Dermis blood vessel endothelial cell (primary cell): ENCODE measurements around the gene ZNF582. TPM values are rescaled to one million over a fixed set of nuclear protein-coding genes. Genes with fewer than 3 reads are reported as not detected.
A peak's percentile ranks its signal among the peaks of the same experiment; 100 is the strongest.

Experiments used
- DNase-seq: peaks from one replicate; pipeline ENCODE4 v3.0.0; 2010
- total RNA-seq: library from RNA; depleted of rRNA; stranded (reverse); fragments of >200 nt; gene quantifications from 2 replicates; pipeline ENCODE4 v1.2.3, GENCODE V29; 2014

ZNF582 gene
- 2.2 and 2.5 TPM in 2 replicates for total RNA-seq

GRCh38 chr19:56393119-56394012 lies at the start of gene ZNF582:
Gene ZNF582 (minus strand): TSS chr19:56393534. CDS start chr19:56391752, 1,782 bp downstream.
- DNase-seq = peak; percentile 98

GRCh38 chr19:56441206-56441792 lies 48.0 kb upstream of the ZNF582 start:
- DNase-seq = no peak

GRCh38 chr19:56423985-56424353 lies 30.6 kb upstream of the ZNF582 start:
- no peak for DNase-seq

GRCh38 chr19:56423276-56423984 lies 30.1 kb upstream of the ZNF582 start:
- no peak for DNase-seq

GRCh38 chr19:56405062-56405461 lies 11.7 kb upstream of the ZNF582 start:
- no peak for DNase-seq

DNA sequence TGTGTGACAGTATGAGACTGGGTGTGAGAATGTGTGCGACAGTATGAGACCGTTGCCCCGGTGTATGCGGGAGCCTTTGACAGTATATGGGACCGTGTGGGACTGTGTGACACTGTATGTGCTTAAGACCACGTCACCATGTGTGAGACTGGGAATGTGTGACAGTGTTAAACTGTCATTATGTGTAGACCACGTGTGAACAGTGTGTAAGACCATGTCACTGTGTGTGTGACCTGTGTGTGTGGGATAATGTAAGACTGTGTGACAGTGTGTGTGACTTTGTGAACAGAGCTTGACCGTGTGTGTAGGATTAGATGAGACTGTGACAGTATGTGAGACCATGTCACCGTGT lies 11.3 kb upstream of the ZNF582 start:
- no peak for DNase-seq

DNA sequence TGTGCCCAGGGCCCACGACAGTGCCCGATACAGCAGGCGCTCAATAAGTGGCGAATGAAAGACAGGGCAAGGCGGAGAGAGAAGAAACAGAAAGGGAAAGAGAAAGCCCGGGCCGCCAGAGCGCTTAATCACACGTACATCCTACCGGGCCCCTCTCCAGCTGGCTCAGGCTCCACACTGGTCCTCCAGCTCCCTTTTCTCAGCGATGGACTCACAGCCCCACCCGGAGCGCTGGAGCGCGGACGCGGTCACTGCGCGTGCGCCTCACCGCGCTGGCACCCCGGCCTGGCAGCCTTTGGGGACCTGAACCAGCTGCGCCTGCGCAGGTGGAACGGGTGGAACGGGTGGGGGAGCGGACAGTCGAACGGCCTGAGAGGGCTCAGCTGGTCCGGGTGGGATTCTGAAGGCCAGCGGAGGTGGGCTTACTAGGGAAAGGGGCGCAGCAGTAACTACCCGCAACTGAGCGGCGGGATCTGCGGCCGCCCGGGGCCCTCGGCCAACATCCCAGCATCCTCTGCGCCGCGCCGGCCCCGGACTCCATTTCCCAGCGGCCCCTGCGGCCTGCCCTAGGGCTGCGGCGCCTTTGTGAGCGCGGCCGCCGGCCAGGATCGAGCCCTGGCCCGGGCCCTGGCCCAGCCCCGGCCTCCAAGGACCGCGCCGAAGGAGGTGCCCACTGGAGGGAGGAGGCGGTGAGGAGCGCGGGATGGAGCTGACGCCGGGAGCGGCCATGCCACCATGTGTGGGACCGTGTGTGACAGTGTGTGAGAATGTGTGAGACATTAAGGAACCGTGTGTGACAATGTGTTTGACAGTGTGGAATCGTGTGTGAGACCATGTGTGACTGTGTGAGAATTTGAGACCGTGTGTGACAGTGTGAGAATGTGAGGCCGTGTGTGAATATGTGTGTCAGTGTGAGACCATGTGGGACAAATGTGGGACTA lies 10.7 kb upstream of the ZNF582 start, which contains the start of gene ZNF583:
ZNF583 (plus strand) TSS at position 569 of the 941 bp plus-strand sequence. CDS start 2,783 bp downstream, outside the sequence.
- DNase-seq = peak; percentile 97

DNA sequence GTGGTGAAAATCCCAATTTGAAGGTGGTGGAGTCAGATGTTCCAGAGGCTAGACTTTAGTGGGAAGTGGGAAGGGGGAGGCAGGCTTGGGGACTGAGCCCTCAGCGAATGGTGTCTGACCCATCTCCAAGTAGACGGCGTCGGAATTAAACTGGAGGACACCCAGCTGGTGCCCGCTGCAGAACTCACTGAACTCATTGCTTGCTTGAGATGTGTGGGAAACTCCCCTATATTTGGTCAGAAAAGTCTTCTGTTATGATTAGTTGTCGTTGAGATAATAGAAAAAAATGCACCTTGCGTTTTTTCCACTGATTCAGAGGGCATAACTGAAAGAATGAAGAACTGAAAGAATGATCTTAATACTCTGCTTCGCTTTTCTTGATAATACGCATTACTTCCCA lies 9.9 kb upstream of the ZNF582 start:
- DNase-seq = no peak

DNA sequence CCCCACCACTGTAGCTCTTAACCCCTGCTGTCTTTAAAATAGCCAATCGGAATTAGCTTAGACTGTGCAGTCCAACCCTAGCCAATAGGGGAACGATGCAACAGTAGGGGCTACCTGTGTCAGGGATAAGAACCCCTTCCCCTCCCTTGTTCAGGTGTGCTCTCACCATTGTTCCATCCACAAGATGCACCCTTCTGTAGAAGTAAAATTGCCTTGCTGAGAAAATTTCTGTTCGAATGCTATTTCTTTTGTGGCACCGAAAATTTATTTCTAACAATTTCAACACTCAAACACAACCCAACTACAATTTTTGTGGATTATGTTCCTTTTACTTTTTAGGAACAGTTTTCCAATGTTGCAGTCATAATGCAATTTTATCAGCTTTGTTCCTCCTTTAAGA lies 7.2 kb upstream of the ZNF582 start:
- no peak for DNase-seq

DNA sequence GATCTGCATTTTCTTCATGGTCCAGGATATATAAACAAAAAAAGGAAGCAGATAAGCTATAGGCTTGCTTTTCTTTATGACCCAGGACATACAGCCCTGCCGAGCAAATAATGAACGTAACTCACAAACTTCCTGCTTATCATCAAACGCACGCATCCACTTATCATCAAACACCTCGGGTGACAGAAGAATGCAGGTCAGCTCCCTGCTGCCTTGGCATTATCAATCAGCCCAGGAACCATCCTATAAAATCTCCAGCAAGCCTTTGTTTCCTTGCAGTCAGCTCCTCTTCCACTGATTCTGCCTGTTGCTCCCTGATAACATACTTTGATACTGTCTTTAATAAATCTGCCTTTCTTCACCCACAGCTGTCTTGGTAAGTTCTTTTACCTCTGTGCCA lies 5.5 kb upstream of the ZNF582 start:
- DNase-seq = no peak

- DNase-seq = no peak
Measured at GRCh38 chr19:56383826-56384605, 9.3 kb downstream of the ZNF582 start.

DNA sequence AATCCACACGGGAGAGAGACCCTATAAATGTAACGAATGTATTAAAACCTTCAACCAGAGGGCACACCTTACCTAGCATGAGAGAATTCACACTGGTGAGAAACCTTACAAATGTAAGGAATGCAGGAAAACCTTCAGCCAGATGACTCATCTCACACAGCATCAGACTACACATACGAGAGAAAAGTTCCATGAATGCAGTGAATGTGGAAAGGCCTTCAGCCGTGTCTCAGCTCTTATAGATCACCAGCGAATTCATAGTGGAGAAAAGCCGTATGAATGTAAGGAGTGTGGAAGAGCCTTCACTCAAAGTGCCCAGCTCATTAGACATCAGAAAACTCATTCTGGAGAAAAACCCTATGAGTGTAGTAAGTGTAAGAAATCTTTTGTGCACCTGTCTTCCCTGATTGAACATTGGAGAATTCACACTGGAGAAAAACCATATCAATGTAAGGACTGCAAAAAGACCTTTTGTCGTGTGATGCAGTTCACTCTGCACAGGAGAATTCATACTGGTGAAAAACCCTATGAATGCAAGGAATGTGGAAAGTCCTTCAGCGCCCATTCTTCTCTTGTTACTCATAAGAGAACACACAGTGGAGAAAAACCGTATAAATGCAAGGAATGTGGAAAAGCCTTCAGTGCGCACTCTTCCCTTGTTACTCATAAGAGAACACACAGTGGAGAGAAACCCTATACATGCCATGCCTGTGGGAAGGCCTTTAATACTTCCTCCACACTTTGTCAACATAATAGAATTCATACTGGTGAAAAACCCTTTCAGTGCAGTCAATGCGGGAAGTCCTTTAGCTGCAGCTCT lies 16.0 kb downstream of the ZNF582 start:
- no peak for DNase-seq

DNA sequence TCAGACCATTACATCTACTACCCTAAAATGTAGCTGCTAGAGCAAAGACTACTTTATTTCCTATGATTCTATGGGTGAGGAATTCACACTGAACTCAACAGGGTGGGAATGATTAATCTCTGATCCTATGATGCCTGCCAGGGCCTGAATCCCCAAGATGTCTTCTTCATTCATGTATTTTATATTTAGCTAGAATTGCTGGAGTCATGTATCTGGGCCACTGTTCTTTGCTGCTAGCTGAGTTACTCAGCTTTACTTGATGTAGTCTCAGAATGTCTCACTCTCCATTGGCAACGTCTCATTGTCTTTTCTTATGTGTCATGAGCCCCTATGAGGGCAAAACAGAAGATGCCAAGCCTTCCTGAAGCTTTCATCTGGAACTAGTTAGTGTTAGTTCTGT lies 21.1 kb downstream of the ZNF582 start:
- DNase-seq = no peak

DNA sequence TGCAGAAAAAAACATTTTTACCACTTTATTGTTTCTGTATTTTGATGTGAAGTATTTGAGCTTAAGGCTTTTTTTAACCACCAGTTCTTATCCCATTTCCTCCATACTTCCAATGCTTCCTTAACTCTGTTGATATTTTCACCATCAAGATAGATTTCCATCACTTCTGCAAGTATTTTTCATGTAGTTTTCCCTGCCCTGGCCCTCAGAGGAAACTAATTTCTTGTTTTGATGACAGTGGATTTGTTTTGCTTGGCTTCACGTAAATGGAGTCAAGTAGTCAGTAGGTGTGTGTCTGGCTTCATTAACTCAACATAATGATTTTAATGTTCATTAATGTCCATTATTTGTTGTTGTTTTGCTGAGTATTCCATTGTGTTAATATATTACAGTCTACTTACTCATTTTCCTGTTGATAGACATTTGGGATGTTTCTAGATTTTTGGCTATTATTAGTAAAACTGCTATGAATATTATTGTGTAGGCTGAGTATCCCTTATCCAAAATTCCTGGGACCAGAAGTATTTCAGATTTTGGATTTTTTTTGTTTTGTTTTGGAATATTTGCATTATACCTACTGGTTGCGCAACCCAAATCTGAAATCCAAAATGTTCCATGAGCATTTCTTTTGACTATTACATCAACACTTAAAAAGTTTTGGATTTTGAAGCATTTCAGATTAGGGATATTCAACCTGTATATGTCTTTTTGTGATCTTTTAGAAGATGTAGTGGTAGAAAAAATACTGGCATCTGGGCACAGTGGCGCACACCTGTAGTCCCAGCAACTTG lies 23.3 kb downstream of the ZNF582 start:
- peak; percentile 37 for DNase-seq

DNA sequence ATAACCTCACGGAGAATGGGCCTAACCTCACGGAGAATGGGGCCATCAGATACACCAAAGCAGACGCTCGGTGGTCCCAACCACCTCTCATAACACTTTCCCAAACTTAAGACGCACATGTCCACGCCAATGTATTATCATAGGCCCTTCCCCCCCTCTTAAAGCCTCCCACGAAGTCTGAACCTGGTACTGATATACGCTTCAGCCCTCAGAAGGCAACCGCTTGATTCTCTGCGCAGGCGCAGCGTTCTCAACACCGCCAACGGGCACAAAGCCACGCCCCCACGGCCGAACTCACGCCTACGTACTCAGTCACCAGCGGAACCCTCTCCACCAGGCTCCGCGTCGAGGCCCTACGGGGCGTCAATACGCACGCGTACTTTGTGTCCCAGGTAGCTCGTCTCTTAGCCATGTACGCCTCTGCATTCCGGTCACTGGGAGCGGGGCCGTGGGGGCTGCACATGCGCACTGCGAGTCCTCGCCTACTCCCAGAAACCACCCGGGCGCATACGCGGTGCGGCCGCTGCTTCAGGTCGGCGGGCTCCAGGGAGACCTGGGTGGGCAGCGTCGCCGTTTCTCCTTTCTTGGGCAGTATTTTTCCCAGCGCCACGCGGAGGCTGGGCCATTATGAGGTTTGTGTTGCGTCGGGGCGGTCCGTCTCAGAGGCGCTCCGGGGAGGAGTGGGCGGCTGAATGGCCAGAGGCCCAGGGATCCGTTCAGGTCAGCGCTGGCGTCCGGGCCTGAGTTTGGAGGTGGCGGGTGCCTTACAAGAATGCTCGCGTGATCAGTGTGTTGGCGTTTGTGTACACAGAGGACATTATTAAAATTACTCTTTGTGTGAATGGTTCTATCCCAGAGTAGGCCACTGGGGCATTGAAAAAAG lies 25.3 kb downstream of the ZNF582 start:
- DNase-seq = peak; percentile 98

DNA sequence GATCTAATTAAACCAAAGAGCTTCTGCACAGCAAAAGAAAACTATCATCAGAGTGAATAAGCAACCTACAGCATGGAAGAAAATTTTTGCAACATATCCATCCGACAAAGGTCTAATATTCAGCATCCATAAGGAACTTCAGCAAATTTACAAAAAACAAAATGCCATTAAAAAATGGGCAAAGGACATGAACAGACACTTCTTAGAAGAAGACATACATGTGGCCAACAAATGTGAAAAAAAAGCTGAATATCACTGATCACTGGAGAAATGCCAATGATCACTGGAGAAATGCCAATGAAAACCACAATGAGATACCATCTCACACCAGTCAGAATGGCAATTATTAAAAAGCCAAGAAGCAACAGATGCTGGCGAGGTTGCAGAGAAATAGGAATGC lies 32.5 kb downstream of the ZNF582 start:
- DNase-seq = no peak

DNA sequence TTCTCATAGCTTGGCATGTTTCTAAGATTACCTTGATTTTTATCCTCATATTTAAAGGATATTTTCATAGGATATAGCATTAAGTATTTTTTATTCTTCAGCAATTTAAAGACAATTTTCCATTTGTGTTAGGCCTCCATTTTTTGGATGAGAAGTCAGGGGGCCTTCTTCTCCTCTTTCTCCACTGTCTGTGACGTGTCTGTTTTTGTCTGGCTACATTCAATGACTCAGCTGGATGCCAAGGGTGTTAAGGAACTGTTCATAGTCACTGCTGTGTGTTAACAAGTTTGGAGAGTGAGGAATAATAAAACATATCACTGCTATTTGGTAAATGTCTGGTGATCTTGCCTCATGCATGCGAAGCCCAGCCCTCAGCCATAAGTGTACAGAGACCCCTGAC lies 36.4 kb downstream of the ZNF582 start:
- DNase-seq = no peak

DNA sequence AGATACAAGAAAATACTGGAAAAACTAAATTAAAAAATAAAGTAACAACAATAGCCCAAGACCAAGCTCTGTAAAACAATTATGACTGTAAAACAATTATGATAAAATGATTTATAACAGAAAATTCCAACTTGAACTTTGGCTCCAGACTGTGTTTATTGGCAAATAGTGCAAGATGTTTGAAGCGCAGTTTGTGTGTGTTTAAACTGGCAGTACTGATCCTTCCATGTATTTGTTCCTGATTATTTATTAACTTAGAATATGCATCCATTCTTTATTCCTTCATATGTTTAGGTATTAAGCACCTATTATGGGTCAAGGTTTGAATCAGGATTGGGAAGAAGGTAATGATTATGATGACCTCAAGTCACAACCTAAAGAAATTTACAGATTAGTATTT lies 37.8 kb downstream of the ZNF582 start:
- DNase-seq = no peak

DNA sequence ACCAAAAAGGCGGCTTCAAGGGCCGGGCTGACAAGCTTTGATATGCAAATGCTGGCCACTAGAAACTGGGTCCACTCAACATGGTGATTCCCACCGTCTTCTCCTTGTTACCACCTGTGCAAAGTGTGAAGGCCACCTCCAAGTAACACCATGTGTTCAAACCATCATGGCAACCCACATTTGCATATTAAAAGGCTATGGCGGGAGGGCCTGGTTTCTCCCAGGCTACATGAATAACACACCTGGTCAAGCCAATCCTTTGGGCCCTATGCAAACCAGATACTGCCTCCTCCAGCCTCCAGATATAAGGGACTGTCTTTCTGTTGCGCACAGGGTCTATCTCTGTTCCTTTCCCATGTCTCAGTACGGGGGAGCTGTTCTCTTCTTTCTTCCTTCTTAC lies 42.1 kb downstream of the ZNF582 start:
- DNase-seq = no peak
